Measurements from ENCODE around the gene IQCF5. TPM values are rescaled to one million over a fixed set of nuclear protein-coding genes. Genes with fewer than 3 reads are reported as not detected.

The IQCF5 gene
- total RNA-seq, 1 experiment from 2014 or later, result not detected

DNA sequence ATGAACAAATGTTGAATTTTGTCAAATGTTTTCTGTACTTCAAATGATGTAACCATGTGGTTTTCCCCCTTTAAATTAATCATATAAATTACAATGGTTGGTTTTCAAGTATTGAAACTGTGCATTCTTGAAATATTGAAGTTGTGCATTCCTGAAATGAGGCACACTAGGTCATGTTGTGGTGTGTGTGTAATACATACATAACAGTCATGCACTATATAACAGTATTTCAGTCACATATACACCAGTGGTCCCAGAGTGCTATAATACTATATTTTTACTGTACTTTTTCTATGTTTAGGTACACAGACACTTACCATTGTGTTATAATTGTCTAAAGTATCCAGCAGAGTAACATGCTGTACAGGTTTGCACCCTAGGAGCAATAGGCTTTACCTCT lies 11.0 kb upstream of the IQCF5 start:
- ChIA-PET POLR2A (no interaction called here), CTCF (no interaction called here)
- Histone ChIP-seq H3K27ac (ENCODE audit: low read length) (no peak overlapping the region), H3K4me1 (ENCODE audit: control insufficient read depth, insufficient read depth, low read length) (no peaks in the 10 kb centered on the region), H3K9me3 (ENCODE audit: control insufficient read depth, insufficient read depth, low read depth, low read length) (no peaks in the 10 kb centered on the region), H3K4me3 (ENCODE audit: low read depth in 2 of 2, low read length in 2 of 2) (no peak overlapping the region), H3K27me3 (ENCODE audit: control insufficient read depth, insufficient read depth, low read length) (peaks cover 4% of the 10 kb centered on the region; the same call in 1 of the 2 replicates), H3K36me3 (ENCODE audit: control insufficient read depth, insufficient read depth, low read length) (no peaks in the 10 kb centered on the region)
- DNase-seq (ENCODE audit: low read depth, low spot score), result no peak
- intact Hi-C loops (cut with micrococcal nuclease; ENCODE audit: unreplicated experiment) (no loop called here), in situ Hi-C loops (cut with HindIII; ENCODE audit: low pct_unique_long_range_greater_than_20kb, low sequenced_read_pairs) (no loop called here)
- ATAC-seq, result no peak
- BruUV-seq (replicated peaks), result no TSS peak
- TF ChIP-seq POLR2AphosphoS5 (IDR thresholded peaks at IDR 0.05; ENCODE audit: low read depth, low read length) (no peak), SIN3A (IDR thresholded peaks at IDR 0.05; ENCODE audit: borderline replicate concordance, insufficient read depth, low read depth, low read length) (no peak)
- TF ChIP-seq, protein P1, sequence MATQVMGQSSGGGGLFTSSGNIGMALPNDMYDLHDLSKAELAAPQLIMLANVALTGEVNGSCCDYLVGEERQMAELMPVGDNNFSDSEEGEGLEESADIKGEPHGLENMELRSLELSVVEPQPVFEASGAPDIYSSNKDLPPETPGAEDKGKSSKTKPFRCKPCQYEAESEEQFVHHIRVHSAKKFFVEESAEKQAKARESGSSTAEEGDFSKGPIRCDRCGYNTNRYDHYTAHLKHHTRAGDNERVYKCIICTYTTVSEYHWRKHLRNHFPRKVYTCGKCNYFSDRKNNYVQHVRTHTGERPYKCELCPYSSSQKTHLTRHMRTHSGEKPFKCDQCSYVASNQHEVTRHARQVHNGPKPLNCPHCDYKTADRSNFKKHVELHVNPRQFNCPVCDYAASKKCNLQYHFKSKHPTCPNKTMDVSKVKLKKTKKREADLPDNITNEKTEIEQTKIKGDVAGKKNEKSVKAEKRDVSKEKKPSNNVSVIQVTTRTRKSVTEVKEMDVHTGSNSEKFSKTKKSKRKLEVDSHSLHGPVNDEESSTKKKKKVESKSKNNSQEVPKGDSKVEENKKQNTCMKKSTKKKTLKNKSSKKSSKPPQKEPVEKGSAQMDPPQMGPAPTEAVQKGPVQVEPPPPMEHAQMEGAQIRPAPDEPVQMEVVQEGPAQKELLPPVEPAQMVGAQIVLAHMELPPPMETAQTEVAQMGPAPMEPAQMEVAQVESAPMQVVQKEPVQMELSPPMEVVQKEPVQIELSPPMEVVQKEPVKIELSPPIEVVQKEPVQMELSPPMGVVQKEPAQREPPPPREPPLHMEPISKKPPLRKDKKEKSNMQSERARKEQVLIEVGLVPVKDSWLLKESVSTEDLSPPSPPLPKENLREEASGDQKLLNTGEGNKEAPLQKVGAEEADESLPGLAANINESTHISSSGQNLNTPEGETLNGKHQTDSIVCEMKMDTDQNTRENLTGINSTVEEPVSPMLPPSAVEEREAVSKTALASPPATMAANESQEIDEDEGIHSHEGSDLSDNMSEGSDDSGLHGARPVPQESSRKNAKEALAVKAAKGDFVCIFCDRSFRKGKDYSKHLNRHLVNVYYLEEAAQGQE (IDR thresholded peaks at IDR 0.05; ENCODE audit: insufficient read depth in 1 of 2, low read depth in 2 of 2, low read length in 1 of 2), result no peak
- TF ChIP-seq, protein P2, sequence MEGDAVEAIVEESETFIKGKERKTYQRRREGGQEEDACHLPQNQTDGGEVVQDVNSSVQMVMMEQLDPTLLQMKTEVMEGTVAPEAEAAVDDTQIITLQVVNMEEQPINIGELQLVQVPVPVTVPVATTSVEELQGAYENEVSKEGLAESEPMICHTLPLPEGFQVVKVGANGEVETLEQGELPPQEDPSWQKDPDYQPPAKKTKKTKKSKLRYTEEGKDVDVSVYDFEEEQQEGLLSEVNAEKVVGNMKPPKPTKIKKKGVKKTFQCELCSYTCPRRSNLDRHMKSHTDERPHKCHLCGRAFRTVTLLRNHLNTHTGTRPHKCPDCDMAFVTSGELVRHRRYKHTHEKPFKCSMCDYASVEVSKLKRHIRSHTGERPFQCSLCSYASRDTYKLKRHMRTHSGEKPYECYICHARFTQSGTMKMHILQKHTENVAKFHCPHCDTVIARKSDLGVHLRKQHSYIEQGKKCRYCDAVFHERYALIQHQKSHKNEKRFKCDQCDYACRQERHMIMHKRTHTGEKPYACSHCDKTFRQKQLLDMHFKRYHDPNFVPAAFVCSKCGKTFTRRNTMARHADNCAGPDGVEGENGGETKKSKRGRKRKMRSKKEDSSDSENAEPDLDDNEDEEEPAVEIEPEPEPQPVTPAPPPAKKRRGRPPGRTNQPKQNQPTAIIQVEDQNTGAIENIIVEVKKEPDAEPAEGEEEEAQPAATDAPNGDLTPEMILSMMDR (IDR thresholded peaks at IDR 0.05), result no peak

DNA sequence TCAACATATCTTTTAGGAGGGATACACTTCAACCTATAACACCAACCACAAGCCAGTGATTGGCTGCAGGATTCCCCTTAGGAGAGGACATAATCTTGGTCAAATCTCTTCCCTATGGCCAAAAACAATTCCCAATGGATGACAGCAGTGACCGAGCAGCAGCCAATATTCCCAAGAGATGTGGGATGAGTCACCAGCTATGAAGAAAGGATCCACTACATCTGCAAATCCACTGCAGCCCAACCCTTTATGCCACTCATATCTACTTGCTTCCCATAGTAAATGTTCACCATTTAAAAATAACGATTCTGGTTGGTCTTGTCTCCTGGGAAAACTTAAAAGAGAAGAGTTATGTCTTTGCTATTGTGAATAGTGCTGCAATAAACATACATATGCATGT lies 4.5 kb upstream of the IQCF5 start:
- Histone ChIP-seq H3K9me3 (ENCODE audit: control insufficient read depth, insufficient read depth, low read depth, low read length) (no peaks in the 10 kb centered on the region), H3K4me3 (ENCODE audit: low read depth in 2 of 2, low read length in 2 of 2) (no peak overlapping the region), H3K27ac (ENCODE audit: low read length) (no peak overlapping the region), H3K36me3 (ENCODE audit: control insufficient read depth, insufficient read depth, low read length) (no peaks in the 10 kb centered on the region), H3K27me3 (ENCODE audit: control insufficient read depth, insufficient read depth, low read length) (peaks cover 4% of the 10 kb centered on the region), H3K4me1 (ENCODE audit: control insufficient read depth, insufficient read depth, low read length) (no peaks in the 10 kb centered on the region)
- intact Hi-C loops (cut with micrococcal nuclease; ENCODE audit: unreplicated experiment) (no loop called here), in situ Hi-C loops (cut with HindIII; ENCODE audit: low pct_unique_long_range_greater_than_20kb, low sequenced_read_pairs) (no loop called here)
- no TSS peak for BruUV-seq (replicated peaks)
- CTCF ChIA-PET, result no interaction called here
- ATAC-seq (no peak), DNase-seq (ENCODE audit: low read depth, low spot score) (no peak)
- no peak for TF ChIP-seq SIN3A (IDR thresholded peaks at IDR 0.05; ENCODE audit: borderline replicate concordance, insufficient read depth, low read depth, low read length)
- POLR2A ChIA-PET, result no interaction called here

DNA sequence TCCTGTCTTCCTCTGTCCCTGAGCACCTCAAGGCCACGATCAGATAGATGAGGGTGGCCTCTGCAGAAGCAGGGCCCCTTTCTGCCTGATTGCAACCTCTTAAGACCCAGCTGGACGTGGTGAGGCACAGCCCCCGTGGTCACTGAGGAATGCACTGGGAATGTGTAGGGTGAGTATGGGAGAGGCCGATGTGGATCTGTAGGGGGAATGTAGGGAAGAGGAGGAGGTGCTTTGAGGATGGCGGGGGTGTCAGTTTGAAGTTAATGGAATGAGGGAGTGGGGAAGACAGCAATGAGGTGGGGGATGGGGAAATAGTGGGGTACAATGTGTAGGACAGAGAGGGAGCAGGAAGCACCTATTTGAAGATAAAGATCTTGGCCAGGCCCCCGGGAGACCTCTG lies 785 bp upstream of the IQCF5 start:
- Histone ChIP-seq H3K9me3 (ENCODE audit: control insufficient read depth, insufficient read depth, low read depth, low read length) (no peaks in the 10 kb centered on the region), H3K4me3 (ENCODE audit: low read depth in 2 of 2, low read length in 2 of 2) (no peak overlapping the region), H3K36me3 (ENCODE audit: control insufficient read depth, insufficient read depth, low read length) (no peaks in the 10 kb centered on the region), H3K27ac (ENCODE audit: low read length) (no peak overlapping the region), H3K27me3 (ENCODE audit: control insufficient read depth, insufficient read depth, low read length) (no peaks in the 10 kb centered on the region; the same call in 1 of the 2 replicates), H3K4me1 (ENCODE audit: control insufficient read depth, insufficient read depth, low read length) (no peaks in the 10 kb centered on the region)
- TF ChIP-seq, protein P1 (IDR thresholded peaks at IDR 0.05; ENCODE audit: insufficient read depth in 1 of 2, low read depth in 2 of 2, low read length in 1 of 2), result no peak
- TF ChIP-seq, protein P2 (IDR thresholded peaks at IDR 0.05), result no peak
- TF ChIP-seq TCF7L2 (IDR thresholded peaks at IDR 0.05; ENCODE audit: low read depth, low read length) (no peak), POLR2AphosphoS5 (IDR thresholded peaks at IDR 0.05; ENCODE audit: low read depth, low read length) (no peak), SIN3A (IDR thresholded peaks at IDR 0.05; ENCODE audit: borderline replicate concordance, insufficient read depth, low read depth, low read length) (no peak)
- in situ Hi-C loops (cut with HindIII; ENCODE audit: low pct_unique_long_range_greater_than_20kb, low sequenced_read_pairs), result no loop called here
- ChIA-PET CTCF (no interaction called here), POLR2A (no interaction called here)
- DNase-seq (ENCODE audit: low read depth, low spot score) (no peak), ATAC-seq (no peak)
- intact Hi-C loops (cut with micrococcal nuclease; ENCODE audit: unreplicated experiment), result no loop called here
- no TSS peak for BruUV-seq (replicated peaks)
